T-helper 22 cell (primary cell): ENCODE data around the gene SPATA19.

Source experiments
- DNase-seq: peaks from one replicate; pipeline ENCODE4 v3.0.0-alpha.2; 2020; ENCODE audit warnings: low read depth

The SPATA19 gene

DNA sequence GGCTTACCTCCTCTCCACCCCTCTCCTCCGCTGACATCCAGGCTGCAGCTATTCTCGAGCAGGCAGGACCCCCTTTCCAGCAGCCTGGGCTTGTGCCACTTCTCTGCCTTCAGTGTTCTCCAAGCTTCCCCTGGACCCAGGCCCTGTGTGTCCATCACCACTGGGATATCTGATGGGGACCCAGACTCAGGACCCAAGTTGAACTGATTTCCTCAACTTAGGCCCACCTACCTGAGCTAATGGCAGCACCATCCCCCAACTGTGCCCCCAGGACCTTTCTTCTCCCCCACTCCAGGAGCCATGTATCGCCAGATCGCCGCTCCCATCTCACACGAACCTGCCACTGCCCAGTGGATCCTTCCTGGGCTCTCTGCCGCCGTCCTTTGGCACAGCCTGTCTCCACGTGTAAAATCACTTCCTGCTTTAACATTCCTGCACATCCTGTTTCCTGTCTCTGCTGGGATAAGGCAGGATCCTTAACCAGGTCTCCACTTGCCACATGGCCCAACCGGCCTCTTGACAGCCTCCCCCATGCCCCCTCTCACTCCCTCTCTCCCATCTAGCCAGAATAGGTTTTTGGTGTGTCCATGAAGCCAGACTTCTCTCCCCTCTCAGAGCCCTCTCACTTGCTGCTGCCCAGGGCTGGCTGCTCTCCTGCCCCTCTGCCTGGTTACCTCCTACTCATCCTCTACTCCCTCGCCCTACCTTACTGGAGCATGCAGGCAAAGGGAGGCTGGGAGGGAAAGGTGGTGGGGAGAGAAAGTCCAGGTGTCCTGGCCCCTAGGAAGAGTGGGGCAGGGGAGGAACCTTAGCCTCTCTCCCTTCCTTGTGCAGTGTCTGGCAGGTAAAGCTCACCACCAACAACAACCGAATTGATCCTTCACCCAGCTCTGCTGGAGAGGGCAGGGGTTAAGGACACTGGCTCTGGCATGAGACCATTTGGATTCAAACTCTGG lies 9.4 kb downstream of the SPATA19 start:
- no peak for DNase-seq

DNA sequence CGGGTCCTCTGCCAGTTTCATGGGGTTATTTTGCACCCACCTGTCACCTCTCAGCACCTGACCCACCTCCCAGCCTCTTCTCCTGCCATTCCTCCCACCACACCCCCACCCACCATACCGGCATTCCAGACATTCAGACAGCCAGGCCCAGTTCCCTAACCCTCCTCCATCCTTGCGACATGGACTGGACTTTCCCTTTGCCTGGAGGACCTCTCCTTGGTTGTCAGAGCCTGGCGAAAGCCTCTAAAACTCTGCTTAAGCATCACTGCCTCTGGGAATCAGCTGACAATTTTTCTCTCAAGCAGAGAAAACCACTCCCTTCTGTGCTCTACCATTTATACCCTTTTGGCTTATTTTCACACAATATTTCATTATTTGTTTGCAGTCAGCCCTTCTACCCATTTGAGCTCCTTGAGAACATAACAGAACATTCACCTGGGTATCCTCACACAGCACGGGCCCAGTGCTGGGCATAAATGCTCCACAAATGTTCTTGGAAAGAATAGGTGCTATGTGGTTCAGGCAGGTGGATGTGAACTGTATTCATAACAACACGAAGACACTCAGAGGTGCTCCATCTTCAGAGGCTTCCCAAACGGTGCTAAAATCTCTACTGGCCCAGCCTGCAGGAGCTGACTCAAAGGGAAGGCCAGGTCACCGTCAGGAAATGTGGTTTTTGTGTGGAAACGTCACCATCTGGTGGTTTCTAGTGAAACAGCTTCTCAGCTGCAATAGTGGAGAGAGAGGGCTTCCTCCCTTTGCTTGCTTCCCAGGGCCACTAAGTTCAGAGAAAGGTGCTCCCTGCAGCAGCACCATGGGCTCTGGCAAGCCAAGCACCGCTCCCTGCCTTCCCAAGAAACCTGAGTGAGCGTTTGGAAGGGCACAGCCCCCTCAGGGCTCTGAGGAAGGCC lies 10.4 kb downstream of the SPATA19 start:
- DNase-seq: no peak

DNA sequence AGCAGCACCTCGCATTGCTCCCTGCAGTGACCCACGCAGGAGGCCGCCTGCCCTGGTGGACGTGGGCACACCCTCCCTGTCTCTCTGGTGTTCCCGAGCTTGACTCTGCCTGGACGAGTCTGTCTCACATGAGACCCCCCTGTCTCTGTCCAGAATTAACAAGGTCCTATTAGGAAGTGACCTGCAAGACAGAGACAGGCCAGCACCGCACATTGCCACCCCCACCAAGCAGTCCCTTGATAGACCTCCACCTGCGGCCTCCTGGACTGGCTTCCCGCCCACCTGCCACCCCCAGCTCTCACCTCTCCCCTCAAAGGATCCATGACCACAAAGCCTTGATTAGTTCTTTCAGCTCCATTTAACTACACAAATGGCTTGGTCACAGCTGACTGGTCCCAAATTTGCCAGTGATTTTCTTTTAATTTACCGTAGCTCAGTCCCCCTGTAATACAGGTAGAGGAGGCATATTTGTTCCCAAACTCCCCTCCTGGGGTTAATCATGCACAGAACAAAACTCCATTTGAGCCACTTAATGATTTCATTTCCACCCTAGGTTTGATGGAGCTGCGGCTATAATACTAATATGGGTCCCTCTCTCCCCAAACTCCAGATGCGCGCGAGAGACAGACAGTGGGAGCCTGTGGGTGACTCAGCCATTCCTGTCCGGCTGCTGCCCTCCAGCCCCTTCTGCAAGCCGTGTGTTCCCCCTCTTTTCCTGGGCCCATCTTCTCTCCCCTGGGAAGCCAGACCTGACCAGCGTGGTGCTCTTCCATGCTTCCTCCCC lies 11.2 kb downstream of the SPATA19 start:
- no peak for DNase-seq

DNA sequence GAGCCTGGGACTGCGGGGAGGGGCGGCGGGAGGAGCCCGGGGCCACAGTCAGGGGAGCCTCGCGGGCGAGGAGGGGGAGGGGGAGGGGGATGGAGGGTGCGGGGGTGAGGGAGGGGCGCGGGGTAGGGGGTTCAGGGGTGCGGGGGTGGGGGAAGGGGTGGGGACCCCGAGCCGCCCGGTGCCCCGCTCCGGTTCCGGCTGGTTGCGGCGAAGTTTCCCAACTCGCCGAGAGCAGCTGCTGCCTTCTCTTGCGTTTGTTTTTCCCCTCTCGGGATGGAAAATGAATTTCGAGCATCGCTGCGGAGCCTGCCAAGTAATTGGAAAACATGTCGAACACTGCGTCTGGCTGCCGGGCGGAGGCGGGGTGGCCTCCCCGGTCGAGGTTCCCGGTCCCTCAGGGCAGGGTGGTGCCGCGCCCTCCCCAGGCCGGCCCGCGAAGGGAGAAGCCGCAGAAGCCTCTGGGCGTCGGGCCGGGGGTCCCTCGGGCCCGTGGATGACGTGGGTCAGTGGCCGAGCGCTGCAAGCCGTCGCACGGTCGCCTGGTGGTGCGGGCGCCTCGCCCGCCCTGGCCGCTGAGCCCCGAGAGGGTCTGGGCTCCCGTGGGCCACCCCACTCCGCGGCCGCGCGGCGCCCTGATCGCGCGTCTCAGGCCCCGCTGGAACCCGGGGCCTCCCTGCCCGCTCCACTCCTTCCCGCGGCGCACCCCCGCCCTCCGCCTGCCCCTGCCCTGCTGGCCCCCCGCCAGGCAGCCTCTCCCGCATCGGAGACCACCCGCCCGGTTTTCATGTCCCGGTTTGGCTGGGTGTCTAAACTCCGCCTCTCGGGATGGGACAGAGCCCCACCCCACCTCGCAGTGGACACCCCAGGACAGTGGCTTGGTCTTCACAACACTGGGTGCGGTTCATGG lies 12.1 kb downstream of the SPATA19 start:
- no peak for DNase-seq

DNA sequence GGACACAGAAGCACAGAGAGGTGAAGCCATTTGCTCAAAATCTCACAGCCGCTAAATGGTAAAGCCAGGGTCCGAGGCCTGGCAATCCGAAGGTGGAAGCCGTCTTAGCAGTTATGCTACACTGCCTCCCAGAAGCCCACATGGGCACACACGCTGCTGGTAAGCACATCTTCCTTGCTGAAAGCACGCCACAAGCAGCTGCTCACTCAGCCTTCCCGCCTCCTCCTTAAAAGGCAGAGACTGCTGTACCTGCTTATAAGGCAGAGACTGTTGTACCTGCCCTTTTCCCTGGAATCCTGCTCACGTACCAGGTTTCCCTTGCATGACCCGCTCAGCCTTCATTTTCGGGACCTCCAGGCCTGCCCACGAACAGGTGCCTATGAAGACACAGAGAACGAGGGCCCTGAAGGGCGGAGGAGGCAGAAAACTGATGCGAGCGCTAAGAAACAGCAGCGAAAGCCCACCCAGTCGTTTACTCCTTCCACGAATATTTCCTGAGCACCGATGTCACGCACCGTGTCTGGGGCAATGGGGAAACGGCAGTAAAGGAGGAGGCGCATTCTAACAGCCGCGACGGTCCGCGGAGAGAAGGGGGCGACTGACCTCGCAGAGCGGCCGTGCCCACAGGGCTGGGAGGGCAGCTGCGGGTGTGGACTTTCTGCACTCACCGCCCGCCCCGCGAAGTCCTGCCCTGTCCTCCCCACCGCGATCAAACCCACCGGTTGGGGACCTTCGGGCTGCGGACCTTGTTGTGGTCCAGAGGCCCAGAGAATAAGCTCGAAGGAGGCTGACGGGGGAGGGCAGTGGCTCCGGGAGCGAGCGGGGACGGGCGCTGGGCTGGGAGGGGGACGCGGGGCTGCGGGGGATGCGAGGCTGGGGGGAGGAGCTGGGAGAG lies 13.0 kb downstream of the SPATA19 start:
- DNase-seq: no peak

DNA sequence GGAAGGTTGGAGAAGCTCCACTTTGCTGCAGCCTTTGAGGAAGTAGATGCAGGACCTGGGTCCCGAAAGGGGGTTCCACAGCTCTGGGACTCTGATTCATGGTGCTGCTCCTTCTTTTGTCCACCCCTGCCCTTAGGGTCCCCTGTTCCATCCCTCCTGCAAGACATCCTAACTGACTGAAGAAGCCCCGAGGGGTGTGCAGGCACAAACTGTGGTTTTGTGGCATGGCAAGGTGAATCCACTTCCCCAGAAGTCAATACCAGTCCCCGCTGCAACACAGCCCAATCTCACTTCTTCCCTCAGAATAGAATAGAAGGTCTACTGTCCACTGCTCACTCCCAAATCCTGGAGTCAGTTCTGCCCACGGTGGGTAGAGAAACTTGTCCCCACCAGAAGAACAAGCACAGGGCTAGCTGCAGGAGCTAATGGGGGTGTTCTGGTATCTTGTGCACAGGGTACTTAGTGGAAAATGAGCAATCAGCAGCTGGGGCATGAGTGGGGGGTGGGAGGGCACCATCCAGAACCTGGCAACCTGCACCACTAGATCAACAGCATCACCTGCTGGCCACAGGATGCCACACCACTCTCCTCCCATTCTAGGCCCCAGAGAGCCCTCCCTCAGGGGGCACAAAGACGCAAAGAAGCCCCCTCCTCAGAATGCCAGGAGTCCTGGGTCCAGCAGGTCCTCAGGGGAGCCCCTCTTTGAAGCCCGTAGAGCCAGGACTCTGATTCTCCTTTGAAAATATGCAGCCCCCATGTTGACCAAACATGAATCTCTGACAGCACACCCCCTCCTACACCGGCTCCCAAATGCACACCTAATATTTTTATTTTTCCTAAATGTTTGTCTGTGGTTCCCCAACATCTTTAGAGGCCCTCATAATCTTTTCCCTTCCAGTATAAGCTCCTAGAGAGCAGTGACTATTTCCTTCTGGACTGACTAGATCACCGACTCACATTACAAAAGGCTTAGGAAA lies 14.1 kb downstream of the SPATA19 start:
- DNase-seq: no peak

DNA sequence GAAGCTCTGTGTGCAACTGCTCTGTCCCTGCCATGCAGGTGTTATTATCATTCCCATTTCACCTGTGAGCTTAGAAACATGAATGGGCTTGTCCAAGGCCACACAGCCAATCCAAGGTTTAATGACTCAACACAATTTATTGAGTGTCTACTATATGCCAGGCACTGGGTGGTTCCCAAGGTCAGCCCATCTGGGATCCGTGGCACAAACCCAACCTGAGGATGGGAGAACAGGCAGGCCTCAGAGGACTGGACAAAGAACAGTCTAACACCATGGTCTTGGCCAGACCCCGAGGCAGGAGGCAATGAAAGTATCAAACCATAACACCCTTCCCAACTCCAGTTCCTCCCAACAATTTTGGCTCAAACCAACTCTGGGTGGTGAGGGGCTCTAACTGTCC lies 15.7 kb downstream of the SPATA19 start:
- DNase-seq: no peak

DNA sequence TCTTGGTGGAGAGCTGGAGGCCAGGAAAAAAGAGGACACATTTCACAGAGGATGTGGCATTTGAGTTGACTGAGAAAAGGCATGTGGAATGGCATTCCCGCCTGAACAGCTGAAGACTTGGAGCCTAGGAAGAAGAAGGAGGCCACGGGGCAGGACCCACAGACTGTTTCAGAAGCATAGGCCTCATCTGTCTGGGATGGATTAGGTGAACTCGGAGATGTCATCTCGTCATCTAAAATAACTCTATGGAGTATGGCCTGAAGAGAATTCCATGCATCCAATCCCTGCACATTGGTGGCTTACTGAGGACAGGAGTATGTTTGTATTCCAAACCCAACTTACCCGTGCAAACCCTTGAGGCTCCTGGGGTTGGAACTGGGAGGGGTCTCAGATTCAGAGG lies 16.4 kb downstream of the SPATA19 start:
- no peak for DNase-seq

DNA sequence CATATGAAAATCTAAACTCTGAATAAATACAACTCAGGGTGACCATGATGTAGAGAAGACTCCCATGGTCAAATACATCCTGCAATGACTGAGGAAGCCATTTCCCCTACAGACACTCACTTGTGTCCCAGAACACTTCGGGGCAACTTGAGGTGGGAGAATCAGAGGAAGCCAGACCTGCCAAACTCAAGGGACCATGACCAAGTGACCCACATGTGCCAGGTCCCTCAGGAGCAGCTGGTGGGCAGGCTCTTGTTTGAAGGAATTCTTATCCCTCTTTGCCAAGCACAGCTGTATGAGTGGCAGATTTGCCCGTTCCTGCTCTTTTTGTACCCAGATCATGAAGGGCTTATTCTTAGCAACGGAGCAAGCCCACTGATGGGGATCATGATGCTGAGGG lies 17.8 kb downstream of the SPATA19 start:
- no peak for DNase-seq

DNA sequence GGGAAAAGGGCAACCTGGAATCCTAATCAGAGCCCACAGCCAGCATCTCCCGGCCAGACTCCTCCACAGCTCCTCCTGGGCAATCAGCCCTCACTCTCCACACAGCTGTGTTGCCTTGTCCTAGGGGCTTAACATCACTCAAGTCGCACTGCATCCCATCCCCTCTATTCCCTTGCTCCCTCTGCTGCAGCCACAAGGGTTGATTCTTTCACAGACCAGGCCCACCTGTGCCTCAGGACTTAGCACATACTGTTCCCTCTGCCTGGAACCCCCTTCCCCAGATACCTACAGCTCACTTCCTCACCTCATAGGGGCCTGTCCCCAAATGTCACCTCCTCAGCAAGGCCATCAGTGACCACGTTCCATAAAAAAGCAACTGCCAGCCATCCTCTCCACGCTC lies 18.4 kb downstream of the SPATA19 start:
- no peak for DNase-seq

DNA sequence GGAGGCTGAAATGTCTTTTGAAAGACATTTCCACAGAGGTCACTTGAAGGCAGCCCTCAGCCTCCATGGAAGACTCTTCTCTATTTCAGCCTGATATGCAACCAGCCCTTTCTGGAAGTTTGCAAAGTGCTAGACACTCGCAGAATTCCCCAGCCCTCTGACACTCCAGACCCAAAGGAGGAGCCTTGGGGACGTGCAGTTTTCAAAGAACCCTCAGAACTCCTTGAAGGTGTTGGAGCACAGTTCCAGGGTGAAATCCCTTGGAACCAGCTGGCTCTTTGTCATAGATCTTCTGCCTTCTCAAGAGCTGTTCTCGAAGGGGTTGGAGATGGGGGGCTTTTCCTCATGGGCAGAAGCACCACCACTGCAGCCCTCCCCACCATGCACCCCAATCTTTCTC lies 19.6 kb downstream of the SPATA19 start:
- DNase-seq: no peak

DNA sequence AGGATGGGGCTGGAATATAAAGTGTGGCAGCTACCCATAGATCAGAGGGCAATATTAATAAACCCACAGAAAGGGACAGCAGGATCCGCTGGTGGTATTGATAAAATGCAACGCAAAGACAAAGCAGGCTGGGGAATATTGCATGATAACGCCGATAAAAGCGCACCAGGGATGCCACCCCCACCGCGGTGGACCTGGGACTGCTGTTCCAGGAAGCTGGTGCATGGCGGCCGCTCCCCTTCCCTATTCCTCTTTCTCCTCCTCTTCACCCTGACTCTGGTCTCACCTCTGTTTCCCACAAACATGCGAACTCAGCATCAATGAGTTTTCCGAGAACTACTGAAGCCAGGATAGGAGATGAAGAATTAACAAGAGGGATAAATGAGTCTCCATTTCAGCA lies 20.2 kb downstream of the SPATA19 start:
- no peak for DNase-seq

DNA sequence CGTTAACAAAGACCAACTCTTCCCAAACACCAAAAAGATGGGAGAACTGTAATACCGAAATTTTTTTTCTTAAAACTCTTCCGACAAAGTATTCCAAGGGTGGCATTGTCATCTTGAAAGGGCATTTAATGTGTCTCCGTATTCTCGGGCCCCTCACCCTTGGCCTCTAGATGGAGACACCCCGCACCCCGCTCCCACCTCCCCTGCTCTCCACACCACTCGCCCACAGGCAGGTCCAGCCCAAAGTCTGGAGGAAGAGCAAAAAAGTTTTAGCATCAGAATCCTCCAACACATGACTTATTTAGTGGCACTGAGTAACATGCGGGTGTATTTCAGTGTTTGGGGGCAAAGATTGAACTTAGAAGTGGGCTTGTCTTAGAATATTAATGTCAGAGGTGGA lies 20.7 kb downstream of the SPATA19 start:
- DNase-seq: no peak

DNA sequence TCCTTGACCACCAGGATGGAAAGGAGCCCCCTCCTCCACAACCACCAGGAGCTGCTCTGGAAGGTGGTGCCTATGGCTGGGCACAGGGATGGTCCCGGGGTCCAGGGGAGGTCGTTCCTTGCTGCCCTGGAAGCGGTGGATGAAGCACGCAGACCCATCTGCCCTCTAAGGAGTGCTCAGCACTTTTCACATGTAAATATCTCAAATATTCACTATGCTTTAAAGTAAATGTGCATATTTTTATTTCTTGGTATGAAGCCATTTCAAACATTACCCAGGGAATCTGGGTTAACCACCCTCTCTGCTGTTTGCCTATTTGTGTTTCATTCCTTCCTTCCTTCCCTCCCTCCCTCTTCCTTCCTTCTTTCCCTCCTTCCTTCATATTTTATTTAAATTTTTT lies 21.7 kb downstream of the SPATA19 start:
- no peak for DNase-seq

DNA sequence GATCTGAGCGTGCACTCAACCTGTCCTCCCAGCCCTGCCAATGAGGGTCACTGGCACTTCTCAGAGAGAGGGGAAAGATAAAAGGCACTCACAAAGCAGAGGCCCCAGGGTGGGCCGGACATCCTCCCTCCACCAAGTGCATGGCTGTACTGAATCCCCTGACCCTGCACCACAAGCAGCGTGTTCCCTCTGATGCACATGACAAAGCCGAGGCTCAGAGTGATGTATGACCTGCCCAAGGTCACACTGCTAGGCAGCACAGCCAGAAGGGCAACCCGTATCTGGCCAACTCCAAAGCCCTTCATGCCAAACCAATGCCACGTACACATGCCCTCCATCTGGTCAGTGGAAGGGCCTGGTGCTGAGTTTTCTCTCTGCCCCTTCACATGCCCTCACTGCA lies 22.1 kb downstream of the SPATA19 start:
- DNase-seq: no peak

DNA sequence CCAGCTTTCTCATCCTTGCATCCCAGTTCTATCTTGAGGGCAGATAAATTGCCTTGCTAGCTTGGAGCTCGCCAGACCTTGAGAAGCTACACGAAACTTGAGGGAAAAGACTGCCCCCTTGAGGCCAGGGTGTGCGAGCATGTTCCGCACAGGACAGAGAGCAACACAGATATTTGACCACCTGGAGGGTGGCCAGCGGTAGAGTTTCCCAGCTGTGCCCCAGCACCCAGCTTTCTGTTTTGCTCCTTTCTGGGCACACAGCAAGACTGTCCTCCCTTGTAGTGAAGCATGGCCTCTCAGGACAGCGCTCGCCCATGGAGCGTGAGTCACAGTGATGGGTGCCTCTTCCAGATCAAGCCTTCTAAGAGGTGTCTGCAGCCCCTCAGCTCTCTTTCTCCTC lies 23.5 kb downstream of the SPATA19 start:
- DNase-seq: no peak

DNA sequence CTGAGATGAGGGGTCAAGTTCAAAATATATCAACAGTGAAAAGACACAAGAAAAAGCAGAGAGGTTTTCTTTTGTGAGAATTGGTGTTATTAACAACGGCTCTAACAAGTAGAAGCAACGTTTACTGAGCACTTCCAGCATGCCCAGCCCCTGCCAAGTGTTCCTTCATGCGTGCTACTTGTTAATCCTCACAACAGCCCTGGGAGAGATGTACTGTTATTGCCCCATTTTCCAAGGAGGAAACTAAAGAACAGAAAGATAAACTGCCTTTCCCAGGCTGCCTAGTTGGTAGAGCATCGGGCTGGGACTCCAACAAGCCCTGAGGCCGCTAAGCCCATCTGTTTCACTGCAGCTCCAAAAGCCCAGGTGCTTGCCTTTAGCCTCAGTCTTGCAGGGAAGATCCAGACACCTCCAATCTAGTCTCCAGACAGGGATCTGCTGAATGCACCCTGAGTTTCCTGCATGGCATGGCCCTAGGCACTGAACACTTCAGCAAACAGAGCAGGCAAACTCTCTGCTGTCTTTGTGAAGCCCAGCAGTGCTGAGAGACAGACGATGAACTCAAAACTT lies 25.5 kb downstream of the SPATA19 start:
- DNase-seq: no peak

DNA sequence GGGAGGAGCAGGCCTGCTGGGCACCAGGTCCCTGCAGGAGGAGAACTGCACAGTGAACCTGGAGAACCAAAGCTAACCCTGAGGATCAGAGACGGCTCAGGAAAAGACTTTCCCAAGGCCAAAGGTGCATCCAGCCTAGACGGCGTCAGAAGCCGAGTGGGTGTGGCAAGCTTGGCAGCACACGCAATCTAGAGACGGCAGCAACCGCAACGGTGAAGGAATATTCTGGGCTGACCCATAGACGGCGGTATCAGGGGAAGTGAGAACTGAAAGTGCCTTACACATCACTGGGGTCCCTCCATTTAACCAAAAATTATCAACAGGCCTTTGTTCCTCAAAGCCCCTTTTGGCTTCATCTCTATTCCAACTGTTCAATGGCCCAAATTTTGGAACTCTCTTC lies 26.2 kb downstream of the SPATA19 start:
- no peak for DNase-seq

DNA sequence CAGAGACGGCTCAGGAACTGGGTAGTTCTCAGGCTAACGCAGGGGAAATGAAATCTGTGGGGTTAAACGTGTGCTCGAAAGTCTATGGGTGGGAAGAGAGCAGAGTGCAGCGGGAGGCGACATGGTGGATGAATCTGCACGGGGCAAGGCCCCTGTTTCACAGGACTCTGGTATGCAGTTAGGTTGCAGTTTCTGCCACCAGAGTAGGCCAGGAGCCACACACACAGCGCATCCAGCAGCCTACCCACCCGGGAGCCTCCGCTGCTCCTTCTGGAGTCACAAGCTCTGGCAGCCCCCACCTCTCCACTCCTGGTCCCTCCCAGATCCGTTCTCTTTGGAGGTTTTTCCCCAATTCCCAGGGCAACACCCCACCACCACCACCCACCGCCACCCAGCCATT lies 27.0 kb downstream of the SPATA19 start:
- DNase-seq: no peak
